Aorta (tissue), 5 donors: ENCODE results near the gene IL17C. TPM values are rescaled to one million over a fixed set of nuclear protein-coding genes. Genes with fewer than 3 reads are reported as not detected.

Experiments
- ATAC-seq: fragments of 200-7000 bp; cut with Tn5 transposase; one replicate; pipeline ENCODE4 v1.9.1; 2022; ENCODE audit warnings: moderate library complexity; ENCODE audit not compliant: low FRiP score
- DNase-seq, 2 donors: peaks; one replicate each; pipeline ENCODE4 v3.0.0-alpha.2; 2020
- H3K27ac ChIP-seq, 2 donors: one replicate each; pipeline ENCODE4 v1.5.1; 2013; ENCODE audit warnings: low read length in 2 of 2, mild to moderate bottlenecking in 2 of 2, moderate library complexity in 2 of 2, control low read depth in 1 of 2, inconsistent platforms in 1 of 2, low read depth in 1 of 2
- H3K27me3 ChIP-seq, 2 donors: one replicate each; pipeline ENCODE4 v1.6.1; 2013; ENCODE audit warnings: control low read depth in 1 of 2, low read length in 1 of 2, mild to moderate bottlenecking in 1 of 2, moderate library complexity in 1 of 2; ENCODE audit not compliant: insufficient read depth in 2 of 2, control insufficient read depth in 1 of 2
- H3K36me3 ChIP-seq, 2 donors: one replicate each; pipeline ENCODE4 v1.6.1; 2013; ENCODE audit warnings: control low read depth in 1 of 2, low read length in 1 of 2, mild to moderate bottlenecking in 1 of 2; ENCODE audit not compliant: insufficient read depth in 2 of 2, control insufficient read depth in 1 of 2
- H3K4me1 ChIP-seq, 2 donors: one replicate each; pipeline ENCODE4 v1.6.1; 2013; ENCODE audit warnings: low read length in 2 of 2, control low read depth in 1 of 2, mild to moderate bottlenecking in 1 of 2, moderate library complexity in 1 of 2; ENCODE audit not compliant: insufficient read depth in 2 of 2, control insufficient read depth in 1 of 2
- H3K4me3 ChIP-seq, 2 donors: one replicate each; pipeline ENCODE4 v1.5.1; 2013; ENCODE audit warnings: low read length in 2 of 2, control low read depth in 1 of 2, mild to moderate bottlenecking in 1 of 2
- H3K9me3 ChIP-seq: one replicate; pipeline ENCODE4 v1.6.1; 2013; ENCODE audit warnings: mild to moderate bottlenecking, low read length; ENCODE audit not compliant: control insufficient read depth
- WGBS, 2 donors: extraction: QIAGEN DNeasy Blood & Tissue Kit; methylation state at CpG; one replicate each; pipeline ENCODE4 v1.1.7; 2013; 5-methylcytosine and 5-hydroxymethylcytosine counted together
- intact Hi-C, 2 donors: fragments of 100-400 bp; cut with DNase I; formaldehyde crosslinking; loops; one replicate each; pipeline versions ENCODE4 v1.14.2 to v1.15.0; 2022
- polyA plus RNA-seq, 2 donors: library from polyadenylated mRNA; stranded (reverse); fragments of 200-250 nt; gene quantifications; one replicate each; pipeline ENCODE4 v1.2.3, GENCODE V29; 2013
- total RNA-seq, 2 donors: library from RNA; stranded (reverse); fragmentation: NEBNext Ultra II Directional; extraction: Animal tissue kit (Norgen Biotek cat#: 25700); gene quantifications; one replicate each; pipeline ENCODE4 v1.2.1, GENCODE V29; 2021
- donor health status: healthy with polysubstance abuse.
- donor health status: Bipolar disorder and iron deficiency.
- donor health status: DM: no; HTN: no; CAD: no.
- donor health status: DM: no; HTN: no; CAD: no.
- donor health status: DM: yes; HTN: yes; CAD: no.

The IL17C gene
- total and polyA plus RNA-seq, 4 donors = not detected

- Histone ChIP-seq H3K27ac (no peak overlapping the region), H3K4me3 (no peak overlapping the region), H3K36me3 (peaks cover 0 to 2% of the 10 kb centered on the region in 2 donors), H3K9me3 (no peaks in the 10 kb centered on the region), H3K27me3 (no peaks in the 10 kb centered on the region), H3K4me1 (no peaks in the 10 kb centered on the region)
- DNase-seq = no peak
- intact Hi-C loops = no loop called here
- no peak for ATAC-seq
- WGBS, 2 donors = 88 to 92% methylated on average over 13 of the region's 13 CpGs
Measured at GRCh38 chr16:88653101-88653500, 14.7 kb downstream of the IL17C start.

GRCh38 chr16:88653596-88654362 is 15.4 kb downstream of the IL17C start:
- Histone ChIP-seq H3K4me3 (no peak overlapping the region), H3K4me1 (no peaks in the 10 kb centered on the region), H3K36me3 (peaks cover 0 to 2% of the 10 kb centered on the region in 2 donors), H3K27ac (no peak overlapping the region), H3K27me3 (no peaks in the 10 kb centered on the region), H3K9me3 (no peaks in the 10 kb centered on the region)
- WGBS, 2 donors = 88 to 90% methylated on average over 32 of the region's 32 CpGs
- intact Hi-C loops = no loop called here
- ATAC-seq (no peak), DNase-seq (peak in 1 of 2 donors; percentile 38)

GRCh38 chr16:88654363-88655052 is 16.1 kb downstream of the IL17C start:
- Histone ChIP-seq H3K27me3 (no peaks in the 10 kb centered on the region), H3K36me3 (peaks cover 0 to 2% of the 10 kb centered on the region in 2 donors), H3K9me3 (no peaks in the 10 kb centered on the region), H3K4me1 (no peaks in the 10 kb centered on the region), H3K4me3 (no peak overlapping the region), H3K27ac (no peak overlapping the region)
- no peak for ATAC-seq
- WGBS, 2 donors = 87 to 90% methylated on average over 28 of the region's 28 CpGs
- intact Hi-C loops = no loop called here
- no peak for DNase-seq

GRCh38 chr16:88655053-88655732 is 16.8 kb downstream of the IL17C start:
- H3K4me1 ChIP-seq = no peaks in the 10 kb centered on the region
- H3K4me3 ChIP-seq = no peak overlapping the region
- no peak overlapping the region for H3K27ac ChIP-seq
- H3K36me3 ChIP-seq = peaks cover 0 to 2% of the 10 kb centered on the region in 2 donors
- DNase-seq (peak in 1 of 2 donors; percentile 47), ATAC-seq (no peak)
- intact Hi-C loops = no loop called here
- 95 to 97% methylated on average over 50 of the region's 50 CpGs for WGBS, 2 donors
- no peaks in the 10 kb centered on the region for H3K9me3 ChIP-seq
- H3K27me3 ChIP-seq = no peaks in the 10 kb centered on the region

- Histone ChIP-seq H3K27ac (no peak overlapping the region), H3K4me3 (no peak overlapping the region), H3K36me3 (peaks cover 0 to 2% of the 10 kb centered on the region in 2 donors), H3K27me3 (no peaks in the 10 kb centered on the region), H3K9me3 (no peaks in the 10 kb centered on the region), H3K4me1 (no peaks in the 10 kb centered on the region)
- ATAC-seq (no peak), DNase-seq (peak in 1 of 2 donors; percentile 38)
- intact Hi-C loops = no loop called here
- 93 to 95% methylated on average over 29 of the region's 29 CpGs for WGBS, 2 donors
Measured at GRCh38 chr16:88655733-88656281, 17.4 kb downstream of the IL17C start.

- H3K9me3 ChIP-seq = no peaks in the 10 kb centered on the region
- intact Hi-C loops = no loop called here
- ATAC-seq (no peak), DNase-seq (peak in 1 of 2 donors; percentile 39)
- WGBS, 2 donors = 87 to 89% methylated on average over 25 of the region's 25 CpGs
- no peak overlapping the region for H3K4me3 ChIP-seq
- H3K4me1 ChIP-seq = no peaks in the 10 kb centered on the region
- H3K27me3 ChIP-seq = no peaks in the 10 kb centered on the region
- H3K36me3 ChIP-seq = peaks cover 0 to 2% of the 10 kb centered on the region in 2 donors
- H3K27ac ChIP-seq = no peak overlapping the region
Measured at GRCh38 chr16:88656291-88656980, 18.1 kb downstream of the IL17C start.

- H3K27ac ChIP-seq = no peak overlapping the region
- no peaks in the 10 kb centered on the region for H3K27me3 ChIP-seq
- 91 to 92% methylated on average over 18 to 19 of the region's 19 CpGs for WGBS, 2 donors
- peaks cover 0 to 2% of the 10 kb centered on the region in 2 donors for H3K36me3 ChIP-seq
- no peaks in the 10 kb centered on the region for H3K4me1 ChIP-seq
- H3K4me3 ChIP-seq = no peak overlapping the region
- peak in 1 of 2 donors; percentile 42 for DNase-seq
- intact Hi-C loops = no loop called here
- ATAC-seq = no peak
- H3K9me3 ChIP-seq = no peaks in the 10 kb centered on the region
Measured at GRCh38 chr16:88657371-88657770, 19.0 kb downstream of the IL17C start.

GRCh38 chr16:88658714-88659113 is 20.3 kb downstream of the IL17C start:
- no peaks in the 10 kb centered on the region for H3K4me1 ChIP-seq
- no peak for ATAC-seq
- H3K27ac ChIP-seq = no peak overlapping the region
- H3K9me3 ChIP-seq = no peaks in the 10 kb centered on the region
- H3K36me3 ChIP-seq = peaks cover 0 to 2% of the 10 kb centered on the region in 2 donors
- no peak overlapping the region for H3K4me3 ChIP-seq
- H3K27me3 ChIP-seq = no peaks in the 10 kb centered on the region
- DNase-seq = peak; percentile 40 to 75
- WGBS, 2 donors = 88% methylated on average over 15 of the region's 15 CpGs
- intact Hi-C loops = no loop called here
